Mesenteric fat pad (tissue), 1 donor: ENCODE measurements around the gene MUC5AC. TPM values are rescaled to one million over a fixed set of nuclear protein-coding genes. Genes with fewer than 3 reads are reported as not detected.
"Not testable (repeated sequence)": the region's sequence is repeated elsewhere in the genome, so short reads cannot be mapped to it uniquely, and the experiment has no call there.

Source experiments
- DNase-seq: peaks from one replicate; pipeline ENCODE4 v3.0.0-alpha.2; 2020; ENCODE audit warnings: low spot score
- total RNA-seq: library from RNA; stranded (reverse); fragmentation: NEBNext Ultra II Directional; extraction: Animal tissue kit (Norgen Biotek cat#: 25700); gene quantifications from one replicate; pipeline ENCODE4 v1.2.1, GENCODE V29; 2021
- donor health status: DM: yes; HTN: yes; CAD: no.

The MUC5AC gene
- total RNA-seq, 1 donor from 2014 or later = not detected

- DNase-seq = peak; percentile 87
Measured at GRCh38 chr11:1160231-1161101, 2.7 kb downstream of the MUC5AC start.

DNA sequence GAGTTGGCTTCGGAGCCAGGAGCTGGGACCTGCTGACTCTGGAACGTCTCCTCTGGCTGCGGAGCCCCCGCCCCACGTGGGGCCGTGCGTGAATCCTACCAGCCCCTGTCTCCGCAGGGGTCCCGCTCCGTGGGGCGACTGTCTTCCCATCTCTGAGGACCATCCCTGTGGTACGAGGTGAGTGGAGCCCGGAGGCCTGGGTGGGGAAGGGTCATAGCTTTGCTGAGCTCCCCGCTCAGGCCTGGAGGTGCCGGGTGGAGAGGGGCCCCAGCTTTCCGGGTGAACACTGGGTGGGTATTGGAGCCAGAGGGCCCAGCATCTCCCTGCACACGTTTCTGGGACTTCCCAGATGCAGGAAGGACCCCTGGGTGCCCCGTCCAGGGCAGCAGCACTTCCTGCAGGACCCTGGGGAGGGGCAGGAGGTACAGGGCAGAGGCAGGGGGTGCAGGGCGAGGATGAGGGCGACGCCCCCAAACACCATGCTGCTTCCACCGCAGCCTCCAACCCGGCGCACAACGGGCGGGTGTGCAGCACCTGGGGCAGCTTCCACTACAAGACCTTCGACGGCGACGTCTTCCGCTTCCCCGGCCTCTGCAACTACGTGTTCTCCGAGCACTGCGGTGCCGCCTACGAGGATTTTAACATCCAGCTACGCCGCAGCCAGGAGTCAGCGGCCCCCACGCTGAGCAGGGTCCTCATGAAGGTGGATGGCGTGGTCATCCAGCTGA, 3.8 kb downstream of the MUC5AC start:
- peak; percentile 80 for DNase-seq

DNA sequence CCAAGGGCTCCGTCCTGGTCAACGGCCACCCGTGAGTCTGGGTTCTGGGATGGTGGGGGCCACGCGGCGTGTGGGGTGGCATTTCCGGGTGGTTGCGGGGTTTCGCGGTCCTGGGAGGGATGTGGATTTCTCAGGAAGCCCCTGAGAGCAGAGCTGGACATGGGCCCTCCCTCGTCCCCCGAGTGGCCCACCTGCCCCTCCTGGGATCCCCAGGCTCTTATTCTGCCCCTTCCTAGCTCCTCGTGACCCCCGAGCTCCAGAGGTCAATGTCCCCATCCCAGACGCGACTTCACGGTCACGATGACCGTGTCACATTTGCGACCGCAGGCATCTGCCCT, 4.4 kb downstream of the MUC5AC start:
- DNase-seq = peak; percentile 86

- DNase-seq = peak; percentile 87
Measured at GRCh38 chr11:1162491-1163311, 4.9 kb downstream of the MUC5AC start.

DNA sequence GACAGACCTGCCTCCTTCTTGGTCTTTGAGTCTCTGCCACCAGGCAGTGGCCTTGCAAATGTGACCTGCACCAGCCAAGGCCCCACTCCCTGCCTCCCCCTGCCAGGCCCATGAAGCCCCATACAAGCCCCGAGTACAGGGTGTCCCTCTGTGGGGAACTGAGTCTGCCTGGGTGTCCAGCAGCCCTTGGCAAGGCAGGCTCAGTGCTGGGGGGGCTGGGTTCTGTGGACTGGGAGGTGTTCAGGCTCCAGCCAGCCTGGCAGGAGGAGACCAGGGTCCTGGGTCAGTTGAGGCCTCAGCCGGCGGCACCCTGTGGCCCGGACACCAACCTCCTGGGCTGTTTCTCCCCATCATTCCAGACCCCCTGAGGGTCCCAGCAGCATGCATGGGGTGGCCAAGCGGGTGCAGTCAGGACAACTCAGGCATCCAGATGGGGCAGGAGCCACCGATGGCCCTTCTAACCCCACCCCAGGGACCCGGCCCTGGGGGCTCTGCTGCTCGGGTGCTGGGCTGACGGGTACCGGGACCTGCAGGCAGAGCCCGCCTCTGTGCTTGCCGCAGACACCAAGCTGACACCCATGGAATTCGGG, 5.7 kb downstream of the MUC5AC start:
- peak; percentile 88 for DNase-seq

GRCh38 chr11:1163911-1164735, 6.4 kb downstream of the MUC5AC start:
- peak; percentile 88 for DNase-seq

GRCh38 chr11:1164779-1165255, 7.1 kb downstream of the MUC5AC start:
- DNase-seq = peak; percentile 64

DNA sequence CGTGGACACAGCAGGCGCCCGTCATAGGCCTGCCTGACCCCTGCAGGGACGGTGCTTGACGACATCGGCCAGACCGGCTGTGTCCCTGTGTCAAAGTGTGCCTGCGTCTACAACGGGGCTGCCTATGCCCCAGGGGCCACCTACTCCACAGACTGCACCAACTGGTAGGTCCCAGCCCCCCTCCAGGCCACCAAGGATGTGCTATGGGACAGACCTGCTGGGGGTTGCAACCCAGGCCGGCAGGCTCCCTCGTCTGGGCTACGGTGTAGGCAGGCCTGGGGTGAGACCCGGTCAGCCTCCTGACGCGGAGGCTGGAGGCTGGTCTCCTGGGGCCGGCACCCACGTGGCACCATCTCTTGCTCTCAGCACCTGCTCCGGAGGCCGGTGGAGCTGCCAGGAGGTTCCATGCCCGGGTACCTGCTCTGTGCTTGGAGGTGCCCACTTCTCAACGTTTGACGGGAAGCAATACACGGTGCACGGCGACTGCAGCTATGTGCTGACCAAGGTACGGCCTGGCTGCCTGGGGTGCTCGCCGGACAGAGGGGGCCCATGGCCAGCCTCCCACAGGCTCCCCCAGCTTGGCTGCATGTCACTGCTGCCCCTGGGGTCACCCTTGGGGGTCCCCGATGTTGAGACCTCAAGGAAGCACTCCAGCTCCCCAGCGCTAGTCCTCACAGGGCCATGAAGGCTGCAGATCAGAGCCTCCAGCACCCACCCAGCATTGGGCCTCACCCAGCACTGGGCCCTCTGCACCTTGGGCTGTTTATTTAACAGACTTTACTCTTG, 7.7 kb downstream of the MUC5AC start:
- peak; percentile 78 for DNase-seq

DNA sequence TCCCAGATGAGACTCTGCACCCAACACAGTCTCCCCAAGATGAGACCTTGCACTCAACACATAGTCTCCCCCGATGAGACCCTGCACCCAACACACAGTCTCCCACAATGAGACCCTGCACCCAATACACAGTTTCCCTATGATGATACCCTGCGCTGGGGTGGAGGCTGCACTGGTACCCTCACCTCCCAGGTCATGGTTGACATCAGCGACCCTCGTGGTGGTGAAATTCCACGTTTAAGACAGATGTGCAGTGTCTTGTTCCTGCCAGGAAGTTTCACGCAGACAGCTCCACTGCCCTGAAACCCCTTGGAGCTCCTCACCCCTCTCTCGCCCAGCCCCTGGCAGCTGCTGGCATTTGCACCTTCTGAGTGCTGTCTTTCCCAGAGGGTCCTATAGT, 9.5 kb downstream of the MUC5AC start:
- DNase-seq = no peak

- peak; percentile 85 for DNase-seq
Measured at GRCh38 chr11:1167751-1168231, 10.0 kb downstream of the MUC5AC start.

DNA sequence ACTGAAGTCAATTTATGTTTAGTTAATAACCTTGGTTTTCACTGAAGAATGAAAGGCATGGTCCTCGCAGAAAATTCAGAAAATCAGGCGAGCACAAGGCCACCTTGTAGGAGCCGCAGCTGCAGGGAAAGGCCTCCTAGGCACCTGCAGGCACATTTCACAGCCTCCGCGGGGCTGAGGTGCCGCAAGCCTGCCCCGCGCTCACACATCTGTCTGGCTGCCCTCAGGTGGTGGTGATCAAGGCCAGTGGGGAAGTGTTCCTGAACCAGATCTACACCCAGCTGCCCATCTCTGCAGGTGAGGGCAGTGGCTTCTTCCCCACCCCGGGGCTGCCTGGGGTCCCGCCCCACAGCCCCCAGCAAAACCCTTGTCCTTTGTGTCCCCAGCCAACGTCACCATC, 10.5 kb downstream of the MUC5AC start:
- no peak for DNase-seq

GRCh38 chr11:1168721-1169161, 11.0 kb downstream of the MUC5AC start:
- no peak for DNase-seq

DNA sequence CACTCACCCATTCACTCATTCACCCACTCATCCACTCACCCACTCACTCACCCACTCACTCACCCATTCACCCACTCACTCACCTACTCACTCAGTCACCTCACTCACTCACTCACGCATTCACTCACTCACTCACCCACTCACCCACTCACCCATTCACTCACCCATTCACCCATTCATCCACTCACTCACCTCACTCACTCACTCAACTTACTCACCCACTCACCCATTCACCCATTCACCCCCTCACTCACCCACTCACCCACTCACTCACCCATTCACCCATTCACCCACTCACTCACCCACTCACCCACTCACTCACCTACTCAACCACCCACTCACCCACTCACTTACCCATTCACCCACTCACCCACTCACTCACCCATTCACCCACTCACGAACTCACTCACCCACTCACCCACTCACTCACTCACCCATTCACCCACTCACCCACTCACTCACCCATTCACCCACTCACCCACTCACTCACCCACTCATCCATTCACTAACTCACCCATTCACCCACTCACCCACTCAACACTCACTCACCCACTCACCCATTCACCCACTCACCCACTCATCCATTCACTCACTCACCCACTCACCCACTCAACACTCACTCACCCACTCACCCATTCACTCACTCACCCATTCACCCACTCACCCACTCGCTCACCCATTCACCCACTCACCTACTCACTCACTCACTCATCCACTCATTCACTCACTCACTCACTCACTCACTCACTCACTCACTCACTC, 13.7 kb downstream of the MUC5AC start:
- DNase-seq = no peak

- no peak for DNase-seq
Measured at GRCh38 chr11:1171985-1172728, 14.4 kb downstream of the MUC5AC start.

- DNase-seq = no peak
Measured at GRCh38 chr11:1172729-1173117, 15.0 kb downstream of the MUC5AC start.

DNA sequence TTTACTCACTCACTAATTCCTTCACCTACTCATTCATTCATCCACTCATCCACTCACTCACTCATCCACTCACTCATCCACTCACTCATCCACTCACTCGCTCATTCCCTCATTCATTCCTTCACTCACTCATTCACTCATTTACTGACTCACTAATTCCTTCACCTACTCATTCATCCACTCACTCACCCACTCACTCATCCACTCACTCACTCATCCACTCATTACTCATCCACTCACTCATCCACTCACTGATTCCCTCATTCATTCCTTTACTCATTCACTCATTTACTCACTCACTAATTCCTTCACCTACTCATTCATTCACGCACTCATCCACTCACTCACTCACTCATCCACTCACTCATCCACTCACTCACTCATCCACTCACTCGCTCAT, 15.6 kb downstream of the MUC5AC start:
- DNase-seq = not testable (repeated sequence)

GRCh38 chr11:1174441-1175370, 17.0 kb downstream of the MUC5AC start:
- DNase-seq = no peak
